SK-N-SH (cell line): ENCODE measurements around the gene MIOX. TPM values are rescaled to one million over a fixed set of nuclear protein-coding genes. Genes with fewer than 3 reads are reported as not detected.

ENCODE experiments used
- CTCF ChIA-PET: fragments of 300-600, 350-600 bp; formaldehyde crosslinking; extraction: SDS; loops from one replicate; lab custom pipeline; 2021; lab: Yijun Ruan, JAX
- POLR2A ChIA-PET: fragments of 350-600 bp; sonication (Branson Sonifier 250); formaldehyde crosslinking; extraction: SDS; loops from one replicate; lab custom pipeline; 2020; ENCODE audit warnings: antibody characterized with exemption, inconsistent platforms; lab: Yijun Ruan, JAX
- DNase-seq: peaks from one replicate; pipeline ENCODE4 v3.0.0; 2012
- H2AFZ ChIP-seq: fragments of 200-600 bp; sonication (generic); 2 replicates; pipeline ENCODE4 v1.8.1; 2016; ENCODE audit warnings: antibody characterized with exemption, mild to moderate bottlenecking, low read depth
- H3F3A ChIP-seq: fragments of 200-600 bp; sonication (generic); replicated peaks from 2 replicates; pipeline ENCODE3; 2016; ENCODE audit warnings: antibody characterized with exemption, mild to moderate bottlenecking; ENCODE audit not compliant: insufficient read depth
- H3K27ac ChIP-seq, 2 experiments: fragments of 200-500 bp in 1 of 2; fragments of 200-600 bp in 1 of 2; sonication (Bioruptor generic) in 1 of 2; sonication (generic), shearing (Covaris generic) in 1 of 2; 2 replicates each; pipeline versions ENCODE4 v1.5.1 to v1.6.1; 2014 to 2016; ENCODE audit warnings: low read depth in 2 of 2, inconsistent platforms in 1 of 2, low read length in 1 of 2, mild to moderate bottlenecking in 1 of 2, mixed read lengths in 1 of 2
- H3K27me3 ChIP-seq: fragments of 200-600 bp; sonication (generic), shearing (Covaris generic); 2 replicates; pipeline ENCODE4 v1.6.1; 2016; ENCODE audit warnings: mixed run types; ENCODE audit not compliant: insufficient read depth
- H3K36me3 ChIP-seq, 2 experiments: fragments of 200-500 bp in 1 of 2; fragments of 200-600 bp in 1 of 2; sonication (Bioruptor generic) in 1 of 2; sonication (generic) in 1 of 2; replicated peaks in 1 of 2; 2 replicates each; pipeline versions ENCODE3 to v1.5.1; 2014 to 2016; ENCODE audit warnings: low read length in 1 of 2, mild to moderate bottlenecking in 1 of 2; ENCODE audit not compliant: insufficient read depth in 2 of 2, control insufficient read depth in 1 of 2
- H3K4me1 ChIP-seq, 2 experiments: fragments of 200-500 bp in 1 of 2; fragments of 200-600 bp in 1 of 2; sonication (Bioruptor generic) in 1 of 2; sonication (generic), shearing (Covaris generic) in 1 of 2; 2 replicates each; pipeline versions ENCODE4 v1.5.1 to v1.6.1; 2014 to 2016; ENCODE audit warnings: low read depth in 1 of 2, low read length in 1 of 2, mixed run types in 1 of 2; ENCODE audit not compliant: insufficient read depth in 2 of 2, control insufficient read depth in 1 of 2
- H3K4me2 ChIP-seq: fragments of 200-600 bp; sonication (generic), shearing (Covaris generic); 2 replicates; pipeline ENCODE4 v1.6.1; 2017; ENCODE audit warnings: mixed run types
- H3K4me3 ChIP-seq, 2 experiments: fragments of 200-500 bp in 1 of 2; fragments of 200-600 bp in 1 of 2; sonication (Bioruptor generic) in 1 of 2; sonication (generic), shearing (Covaris generic) in 1 of 2; 2 replicates each; pipeline versions ENCODE4 v1.5.1 to v1.8.1; 2014 to 2016; ENCODE audit warnings: low read depth in 2 of 2, inconsistent platforms in 1 of 2, low read length in 1 of 2, mild to moderate bottlenecking in 1 of 2, mixed read lengths in 1 of 2, moderate library complexity in 1 of 2
- H3K79me2 ChIP-seq: fragments of 200-600 bp; sonication (generic); 2 replicates; pipeline ENCODE4 v1.8.1; 2017; ENCODE audit warnings: mild to moderate bottlenecking; ENCODE audit not compliant: insufficient read depth
- H3K9ac ChIP-seq: fragments of 200-600 bp; sonication (generic); 2 replicates; pipeline ENCODE4 v1.6.1; 2017; ENCODE audit warnings: mixed run types
- H3K9me2 ChIP-seq: fragments of 200-600 bp; sonication (generic); 2 replicates; pipeline ENCODE4 v1.6.1; 2017; ENCODE audit warnings: mixed run types
- H3K9me3 ChIP-seq: fragments of 200-600 bp; sonication (generic); 2 replicates; pipeline ENCODE4 v1.6.1; 2017; ENCODE audit warnings: mixed run types, mild to moderate bottlenecking, moderate library complexity
- H4K20me1 ChIP-seq: fragments of 200-600 bp; sonication (generic); 2 replicates; pipeline ENCODE4 v1.6.1; 2017; ENCODE audit warnings: mild to moderate bottlenecking, mixed run types; ENCODE audit not compliant: insufficient read depth
- EP300 ChIP-seq, 2 experiments: IDR thresholded peaks; 2 replicates each; pipeline versions ENCODE4 v1.4.0 to v1.6.1; 2012; ENCODE audit warnings: borderline replicate concordance in 1 of 2, low read depth in 1 of 2, low read length in 1 of 2
- EZH2phosphoT487 ChIP-seq: fragments of 200-600 bp; sonication (generic); IDR thresholded peaks from 2 replicates; pipeline ENCODE4 v1.6.1; 2017; ENCODE audit warnings: low read depth, mixed run types, mild to moderate bottlenecking, antibody characterized with exemption, moderate library complexity, borderline replicate concordance
- FOSL2 ChIP-seq: IDR thresholded peaks from 2 replicates; pipeline ENCODE4 v1.4.0; 2012; ENCODE audit warnings: low read depth, mild to moderate bottlenecking, moderate library complexity, borderline replicate concordance
- FOXJ3 ChIP-seq: sonication (generic); formaldehyde crosslinking; IDR thresholded peaks from 2 replicates; pipeline ENCODE4 v1.5.1; 2020; ENCODE audit warnings: mild to moderate bottlenecking, missing genetic modification reagents
- FOXM1 ChIP-seq: IDR thresholded peaks from 2 replicates; pipeline ENCODE4 v1.4.0; 2012; ENCODE audit warnings: low read depth, mild to moderate bottlenecking
- GATA2 ChIP-seq: sonication (generic); formaldehyde crosslinking; IDR thresholded peaks from 2 replicates; pipeline ENCODE4 v1.5.0; 2020; ENCODE audit warnings: mild to moderate bottlenecking, missing genetic modification reagents
- MEF2A ChIP-seq: IDR thresholded peaks from 2 replicates; pipeline ENCODE4 v1.4.0; 2012; ENCODE audit warnings: low read depth, borderline replicate concordance
- MXI1 ChIP-seq: IDR thresholded peaks from 2 replicates; pipeline ENCODE4 v1.6.1; 2012; ENCODE audit warnings: mild to moderate bottlenecking, low read depth, low read length, improper control_type of control experiment
- NFIC ChIP-seq: IDR thresholded peaks from 2 replicates; pipeline ENCODE4 v1.4.0; 2012; ENCODE audit warnings: borderline replicate concordance
- RCOR1 ChIP-seq: fragments of 150-350 bp; IDR thresholded peaks from 2 replicates; pipeline ENCODE4 v1.6.1; 2017; ENCODE audit warnings: antibody characterized with exemption, low read length
- RXRA ChIP-seq: IDR thresholded peaks from 2 replicates; pipeline ENCODE4 v1.4.0; 2012; ENCODE audit warnings: low read depth, mild to moderate bottlenecking, borderline replicate concordance
- SMC3 ChIP-seq: IDR thresholded peaks from 2 replicates; pipeline ENCODE4 v1.6.1; 2012; ENCODE audit warnings: low read depth, low read length, improper control_type of control experiment
- TAF1 ChIP-seq: IDR thresholded peaks from 2 replicates; pipeline ENCODE4 v1.6.1; 2012; ENCODE audit warnings: low read depth, mild to moderate bottlenecking, low read length, moderate library complexity, borderline replicate concordance
- TCF12 ChIP-seq: IDR thresholded peaks from 2 replicates; pipeline ENCODE4 v1.4.0; 2012
- USF1 ChIP-seq: IDR thresholded peaks from 2 replicates; pipeline ENCODE4 v1.4.0; 2012; ENCODE audit warnings: low read depth, borderline replicate concordance
- YY1 ChIP-seq: IDR thresholded peaks from 2 replicates; pipeline ENCODE4 v1.4.0; 2012; ENCODE audit warnings: low read depth, mild to moderate bottlenecking
- WGBS: methylation state at CpG from one replicate; pipeline ENCODE4 v1.1.6; 2017; ENCODE audit warnings: low lambda C conversion rate; 5-methylcytosine and 5-hydroxymethylcytosine counted together
- polyA plus RNA-seq, 3 experiments: library from polyadenylated mRNA; depleted of rRNA; stranded (reverse); fragments of >200 nt; gene quantifications; 2 replicates each; pipeline ENCODE4 v1.2.3, GENCODE V29; 2012
- TF ChIP-seq, protein P1 (sequence below): fragments of 150-350 bp; IDR thresholded peaks from 2 replicates; pipeline ENCODE4 v1.6.1; 2017; ENCODE audit warnings: antibody characterized with exemption, low read length, low read depth, borderline replicate concordance

Gene MIOX
- polyA plus RNA-seq, 1 of the 3 experiments (the other 2 are of a cell fraction) = 0.05 TPM

GRCh38 chr22:50476868-50477267 is 9.8 kb upstream of the MIOX start:
- Histone ChIP-seq H3K9me3 (no peaks in the 10 kb centered on the region), H3K9me2 (no peaks in the 10 kb centered on the region), H3K4me3 (no peak overlapping the region), H3K27ac (no peak overlapping the region), H3F3A (no peaks in the 10 kb centered on the region)
- TF ChIP-seq NFIC (no peak), YY1 (no peak), SMC3 (no peak), TAF1 (no peak), MXI1 (no peak)
- TF ChIP-seq, protein P1, sequence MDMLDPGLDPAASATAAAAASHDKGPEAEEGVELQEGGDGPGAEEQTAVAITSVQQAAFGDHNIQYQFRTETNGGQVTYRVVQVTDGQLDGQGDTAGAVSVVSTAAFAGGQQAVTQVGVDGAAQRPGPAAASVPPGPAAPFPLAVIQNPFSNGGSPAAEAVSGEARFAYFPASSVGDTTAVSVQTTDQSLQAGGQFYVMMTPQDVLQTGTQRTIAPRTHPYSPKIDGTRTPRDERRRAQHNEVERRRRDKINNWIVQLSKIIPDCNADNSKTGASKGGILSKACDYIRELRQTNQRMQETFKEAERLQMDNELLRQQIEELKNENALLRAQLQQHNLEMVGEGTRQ = no peak
- TF ChIP-seq, all 33 proteins: peak for 0
- 95% methylated on average over 4 of the region's 7 CpGs for WGBS
- Histone ChIP-seq H3K4me1 (peaks cover 0 to 26% of the 10 kb centered on the region in 2 experiments; a peak in 2 of 4 replicates), H3K4me2 (no peak overlapping the region), H3K9ac (no peak overlapping the region), H3K36me3 (peaks cover 0 to 2% of the 10 kb centered on the region in 2 experiments), H2AFZ (no peak overlapping the region), H4K20me1 (peaks cover 24% of the 10 kb centered on the region), H3K79me2 (peaks cover 25% of the 10 kb centered on the region), H3K27me3 (peaks cover 10% of the 10 kb centered on the region; the same call in 1 of the 2 replicates)
- DNase-seq = no peak
- CTCF ChIA-PET = interaction anchor here (1.8 to 5.1 kb wide), 2 partner anchors 21 to 49 kb away, joined by 4 to 24 read pairs; partner anchors contain the start of gene SCO2
- POLR2A ChIA-PET = no interaction called here

GRCh38 chr22:50477923-50478322 is 8.7 kb upstream of the MIOX start:
- no peaks in the 10 kb centered on the region for H3K9me3 ChIP-seq
- CTCF ChIA-PET = interaction anchor here (1.8 to 5.1 kb wide), 2 partner anchors 20 to 48 kb away, joined by 4 to 24 read pairs; partner anchors contain the start of gene SCO2

GRCh38 chr22:50479721-50480120 is 6.9 kb upstream of the MIOX start:
- H3K27me3 ChIP-seq = peaks cover 10% of the 10 kb centered on the region; the same call in 1 of the 2 replicates
- TF ChIP-seq TAF1 (no peak), MEF2A (no peak), TCF12 (no peak), NFIC (no peak), EZH2phosphoT487 (no peak), USF1 (no peak), GATA2 (CRISPR knock-in tag) (no peak), EP300 (IDR thresholded peaks at IDR 0.05; ENCODE audit: borderline replicate concordance in 1 of 2, low read depth in 1 of 2, low read length in 1 of 2) (no peak), FOSL2 (no peak), RXRA (no peak), RCOR1 (no peak)
- TF ChIP-seq, protein P1 = no peak
- TF ChIP-seq, all 33 proteins: peak for 0
- Histone ChIP-seq H3K9me2 (no peaks in the 10 kb centered on the region), H3F3A (no peaks in the 10 kb centered on the region), H3K79me2 (no peaks in the 10 kb centered on the region), H3K9me3 (no peaks in the 10 kb centered on the region), H3K4me3 (no peak overlapping the region), H3K4me1 (peaks cover 0 to 4% of the 10 kb centered on the region in 2 experiments; a peak in 1 of 4 replicates), H4K20me1 (no peaks in the 10 kb centered on the region), H3K4me2 (no peak overlapping the region), H3K27ac (no peak overlapping the region), H3K9ac (no peak overlapping the region), H3K36me3 (no peaks in the 10 kb centered on the region), H2AFZ (no peak overlapping the region)
- no peak for DNase-seq
- ChIA-PET CTCF (interaction anchor here (0.9 to 1.4 kb wide), 2 partner anchors 18 to 20 kb away, joined by 3 to 4 read pairs; no protein-coding TSS in a partner anchor), POLR2A (interaction anchor here (1.8 kb wide), 1 partner anchor 46 kb away, joined by 5 read pairs; the partner anchor contains the start of gene SCO2)
- WGBS = 80% methylated on average over 11 of the region's 11 CpGs

More at GRCh38 chr22:50477923-50478322, 8.7 kb upstream of the MIOX start:
- no peak overlapping the region; a peak in 1 of 4 replicates for H3K4me3 ChIP-seq
- H3K36me3 ChIP-seq = no peaks in the 10 kb centered on the region
- no peak for TF ChIP-seq SMC3
- TF ChIP-seq FOXM1 = no peak
- no peak for TF ChIP-seq MXI1
- no peak for TF ChIP-seq FOXJ3 (CRISPR knock-in tag)
- TF ChIP-seq, all 33 proteins: peak for 0
- H4K20me1 ChIP-seq = peaks cover 13% of the 10 kb centered on the region
- no peak overlapping the region for H3K4me2 ChIP-seq
- H3K9me2 ChIP-seq = no peaks in the 10 kb centered on the region
- peaks cover 0 to 16% of the 10 kb centered on the region in 2 experiments; a peak in 2 of 4 replicates for H3K4me1 ChIP-seq
- no peak overlapping the region for H3K27ac ChIP-seq
- no peaks in the 10 kb centered on the region for H3F3A ChIP-seq
- H3K79me2 ChIP-seq = peaks cover 14% of the 10 kb centered on the region
- no peak overlapping the region for H3K9ac ChIP-seq
- H3K27me3 ChIP-seq = peaks cover 10% of the 10 kb centered on the region; the same call in 1 of the 2 replicates
- POLR2A ChIA-PET = interaction anchor here (0.6 kb wide), 1 partner anchor 149 kb away, joined by 3 read pairs; no protein-coding TSS in a partner anchor
- no peak for DNase-seq
- WGBS = 95% methylated on average over 11 of the region's 12 CpGs
- no peak overlapping the region for H2AFZ ChIP-seq
